Thyroid gland (tissue), 4 donors: ENCODE data around the gene CPNE9. TPM values are rescaled to one million over a fixed set of nuclear protein-coding genes. Genes with fewer than 3 reads are reported as not detected.

Source experiments
- DNase-seq, 2 donors: peaks; one replicate each; pipeline ENCODE4 v3.0.0-alpha.2; 2019
- H3K27ac ChIP-seq, 3 donors: fragments of 200-600 bp; sonication (generic); 1 replicate in 2 of 3; 2 replicates in 1 of 3; pipeline ENCODE4 v1.5.1; 2016 to 2019; ENCODE audit warnings: mild to moderate bottlenecking in 1 of 3, moderate library complexity in 1 of 3
- H3K27me3 ChIP-seq: fragments of 200-600 bp; sonication (generic); one replicate; pipeline ENCODE4 v1.5.1; 2019
- H3K36me3 ChIP-seq, 2 donors: fragments of 200-600 bp; sonication (generic); one replicate each; pipeline ENCODE4 v1.5.1; 2016 to 2019
- H3K4me1 ChIP-seq, 2 donors: fragments of 200-600 bp; sonication (generic); one replicate each; pipeline ENCODE4 v1.5.1; 2017 to 2019
- H3K4me3 ChIP-seq, 3 donors: fragments of 200-600 bp; sonication (generic); replicated peaks in 1 of 3; 1 replicate in 2 of 3; 2 replicates in 1 of 3; pipeline ENCODE4 v1.5.1; 2016; ENCODE audit warnings: mild to moderate bottlenecking in 1 of 3
- H3K9me3 ChIP-seq: fragments of 200-600 bp; sonication (generic); one replicate; pipeline ENCODE4 v1.5.1; 2017
- CTCF ChIP-seq, 6 experiments: fragments of 200-600 bp in 3 of 6; fragments of 450-650 bp in 3 of 6; sonication (generic) in 3 of 6; IDR thresholded peaks; one replicate each; pipeline ENCODE4 v1.5.1; 2016 to 2019; ENCODE audit warnings: antibody characterized with exemption in 6 of 6, mild to moderate bottlenecking in 2 of 6, inconsistent platforms in 1 of 6, moderate library complexity in 1 of 6
- POLR2A ChIP-seq, 2 donors: fragments of 450-650 bp; IDR thresholded peaks; one replicate each; pipeline ENCODE4 v1.6.1; 2017; ENCODE audit warnings: antibody characterized with exemption in 2 of 2, mild to moderate bottlenecking in 2 of 2, moderate library complexity in 1 of 2
- WGBS, 2 donors: methylation state at CpG; one replicate each; pipeline ENCODE4 v1.1.5; 2017; 5-methylcytosine and 5-hydroxymethylcytosine counted together
- intact Hi-C: fragments of 100-400 bp; cut with DNase I; formaldehyde crosslinking; loops from one replicate; pipeline ENCODE4 v1.15.1; 2023
- total RNA-seq, 4 donors: library from RNA; depleted of rRNA; stranded (reverse); fragments of >200 nt; gene quantifications; one replicate each; pipeline ENCODE4 v1.2.3, GENCODE V29; 2016

The CPNE9 gene
- total RNA-seq, 4 donors from 2014 or later, result not detected

- no peaks in the 10 kb centered on the region for H3K9me3 ChIP-seq
- H3K27ac ChIP-seq, result no peak overlapping the region
- H3K4me1 ChIP-seq, result peaks cover 9 to 20% of the 10 kb centered on the region in 2 donors
- WGBS, 2 donors, result 100% methylated on average over 2 of the region's 2 CpGs
- no peak for TF ChIP-seq POLR2A (IDR thresholded peaks at IDR 0.05)
- no peak for TF ChIP-seq CTCF (IDR thresholded peaks at IDR 0.05)
- no peak overlapping the region for H3K4me3 ChIP-seq
- H3K27me3 ChIP-seq, result no peaks in the 10 kb centered on the region
- intact Hi-C loops, result loop anchor here (2.0 kb wide), 1 partner anchor 15 kb away; no protein-coding TSS in a partner anchor
- peaks cover 46 to 47% of the 10 kb centered on the region in 2 donors for H3K36me3 ChIP-seq
- DNase-seq, result no peak
Observed at GRCh38 chr3:9748031-9748430, 44.4 kb downstream of the CPNE9 start.

GRCh38 chr3:9749296-9749644, 45.6 kb downstream of the CPNE9 start:
- peaks cover 9 to 20% of the 10 kb centered on the region in 2 donors for H3K4me1 ChIP-seq
- TF ChIP-seq POLR2A (IDR thresholded peaks at IDR 0.05) (no peak), CTCF (IDR thresholded peaks at IDR 0.05) (no peak)
- no peaks in the 10 kb centered on the region for H3K9me3 ChIP-seq
- intact Hi-C loops, result loop anchor here (2.0 kb wide), 1 partner anchor 16 kb away; no protein-coding TSS in a partner anchor
- peak overlapping the region; percentile 76 to 90 (median 82) for H3K27ac ChIP-seq
- no peak for DNase-seq
- WGBS, 2 donors, result 7 to 24% methylated on average over 11 to 13 of the region's 19 CpGs
- H3K4me3 ChIP-seq, result peak overlapping the region in 2 of 3 donors; percentile 42 to 65
- H3K36me3 ChIP-seq, result peaks cover 34% of the 10 kb centered on the region in 2 donors
- no peaks in the 10 kb centered on the region for H3K27me3 ChIP-seq

GRCh38 chr3:9749645-9750555, 46.3 kb downstream of the CPNE9 start, which contains the start of gene OGG1:
TSS of gene OGG1 (plus strand) at chr3:9749952. CDS start at chr3:9750287, 335 bp downstream.
- TF ChIP-seq POLR2A (IDR thresholded peaks at IDR 0.05) (peak in 1 of 2 donors; percentile 66), CTCF (IDR thresholded peaks at IDR 0.05) (no peak)
- Histone ChIP-seq H3K4me1 (peaks cover 9 to 25% of the 10 kb centered on the region in 2 donors), H3K27me3 (no peaks in the 10 kb centered on the region), H3K27ac (peak within 1 kb of the TSS; percentile 76 to 90 (median 82)), H3K4me3 (peak within 1 kb of the TSS; percentile 21 to 65 (median 42)), H3K9me3 (no peaks in the 10 kb centered on the region), H3K36me3 (peaks cover 31 to 33% of the 10 kb centered on the region in 2 donors)
- DNase-seq, result peak; percentile 99
- 0 to 2% methylated on average over 43 to 58 of the region's 60 CpGs for WGBS, 2 donors
- intact Hi-C loops, result loop anchor here (2.0 kb wide), 1 partner anchor 17 kb away; no protein-coding TSS in a partner anchor

DNA sequence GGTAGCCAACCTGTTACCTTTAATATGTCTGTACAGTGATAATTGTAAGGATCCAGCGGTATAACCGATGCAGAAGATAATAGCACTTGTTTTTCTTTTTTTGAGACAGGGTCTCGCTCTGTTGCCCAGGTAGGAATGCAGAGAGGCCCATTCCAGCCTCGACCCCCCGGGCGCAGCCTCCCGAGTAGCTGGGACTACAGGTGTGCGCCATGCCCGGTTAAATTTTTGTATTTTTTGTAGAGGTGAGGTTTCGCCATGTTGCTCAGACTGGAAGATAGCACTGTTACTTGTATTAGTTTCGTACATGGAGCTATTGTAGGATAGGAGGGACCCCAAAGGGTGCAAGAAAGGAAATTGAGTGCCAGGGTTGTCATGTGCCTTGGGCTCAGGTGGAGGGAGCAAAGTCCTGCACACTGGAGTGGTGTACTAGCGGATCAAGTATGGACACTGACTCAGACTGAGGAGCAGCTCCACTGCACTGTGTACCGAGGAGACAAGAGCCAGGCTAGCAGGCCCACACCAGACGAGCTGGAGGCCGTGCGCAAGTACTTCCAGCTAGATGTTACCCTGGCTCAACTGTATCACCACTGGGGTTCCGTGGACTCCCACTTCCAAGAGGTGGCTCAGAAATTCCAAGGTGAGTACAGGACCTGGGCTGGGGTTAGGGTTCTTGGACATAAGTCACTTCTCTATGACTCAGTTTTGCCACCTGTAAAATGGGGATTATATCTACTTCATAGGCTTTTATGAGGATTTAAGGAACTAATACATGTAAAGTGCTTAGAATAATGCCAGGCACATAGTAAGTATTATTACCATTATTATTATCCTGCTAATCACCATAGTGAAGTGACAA, 47.2 kb downstream of the CPNE9 start:
- TF ChIP-seq CTCF (IDR thresholded peaks at IDR 0.05), result no peak
- no peak for TF ChIP-seq POLR2A (IDR thresholded peaks at IDR 0.05)
- H3K27ac ChIP-seq, result peak overlapping the region in 2 of 3 donors; percentile 82 to 90
- DNase-seq, result peak; percentile 41 to 43
- no peaks in the 10 kb centered on the region for H3K27me3 ChIP-seq
- H3K4me1 ChIP-seq, result peaks cover 9 to 28% of the 10 kb centered on the region in 2 donors
- H3K4me3 ChIP-seq, result peak overlapping the region in 2 of 3 donors; percentile 21 to 65
- WGBS, 2 donors, result 36 to 38% methylated on average over 17 of the region's 17 CpGs
- no peaks in the 10 kb centered on the region for H3K9me3 ChIP-seq
- H3K36me3 ChIP-seq, result peaks cover 22 to 27% of the 10 kb centered on the region in 2 donors
- intact Hi-C loops, result no loop called here
